VCaP (cell line): Measurements from ENCODE around the gene BCL2.

ENCODE experiments used
- H3K27ac ChIP-seq: fragments of 450-650 bp; 2 replicates; pipeline ENCODE4 v1.5.1; 2017
- TF ChIP-seq, protein P1 (sequence below): fragments of 450-650 bp; conservative IDR thresholded peaks from 2 replicates; pipeline ENCODE4 v1.5.1; 2017; ENCODE audit warnings: mild to moderate bottlenecking, moderate library complexity

The BCL2 gene

DNA sequence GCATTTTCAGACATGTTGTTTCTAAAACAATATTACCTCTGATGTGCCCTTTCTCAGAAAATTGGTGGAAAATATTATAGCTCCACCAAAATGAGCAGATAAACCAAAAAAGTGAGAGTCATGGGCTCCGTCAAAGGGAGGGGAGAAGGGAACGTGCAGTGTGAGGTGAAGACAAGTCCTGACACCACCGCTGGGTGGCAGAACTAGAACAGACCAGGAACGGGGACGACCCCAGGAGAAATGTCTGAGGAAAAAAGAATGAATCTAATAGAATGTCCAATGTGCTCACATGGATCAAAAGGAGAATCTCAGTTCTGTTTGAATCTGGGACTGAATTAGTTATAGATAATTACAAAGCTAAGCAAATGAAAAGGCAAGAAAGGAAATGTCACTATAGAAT is 22.6 kb upstream of the BCL2 start:
- H3K27ac ChIP-seq: no peak overlapping the region
- TF ChIP-seq, protein P1, sequence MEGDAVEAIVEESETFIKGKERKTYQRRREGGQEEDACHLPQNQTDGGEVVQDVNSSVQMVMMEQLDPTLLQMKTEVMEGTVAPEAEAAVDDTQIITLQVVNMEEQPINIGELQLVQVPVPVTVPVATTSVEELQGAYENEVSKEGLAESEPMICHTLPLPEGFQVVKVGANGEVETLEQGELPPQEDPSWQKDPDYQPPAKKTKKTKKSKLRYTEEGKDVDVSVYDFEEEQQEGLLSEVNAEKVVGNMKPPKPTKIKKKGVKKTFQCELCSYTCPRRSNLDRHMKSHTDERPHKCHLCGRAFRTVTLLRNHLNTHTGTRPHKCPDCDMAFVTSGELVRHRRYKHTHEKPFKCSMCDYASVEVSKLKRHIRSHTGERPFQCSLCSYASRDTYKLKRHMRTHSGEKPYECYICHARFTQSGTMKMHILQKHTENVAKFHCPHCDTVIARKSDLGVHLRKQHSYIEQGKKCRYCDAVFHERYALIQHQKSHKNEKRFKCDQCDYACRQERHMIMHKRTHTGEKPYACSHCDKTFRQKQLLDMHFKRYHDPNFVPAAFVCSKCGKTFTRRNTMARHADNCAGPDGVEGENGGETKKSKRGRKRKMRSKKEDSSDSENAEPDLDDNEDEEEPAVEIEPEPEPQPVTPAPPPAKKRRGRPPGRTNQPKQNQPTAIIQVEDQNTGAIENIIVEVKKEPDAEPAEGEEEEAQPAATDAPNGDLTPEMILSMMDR: peak; percentile 73

DNA sequence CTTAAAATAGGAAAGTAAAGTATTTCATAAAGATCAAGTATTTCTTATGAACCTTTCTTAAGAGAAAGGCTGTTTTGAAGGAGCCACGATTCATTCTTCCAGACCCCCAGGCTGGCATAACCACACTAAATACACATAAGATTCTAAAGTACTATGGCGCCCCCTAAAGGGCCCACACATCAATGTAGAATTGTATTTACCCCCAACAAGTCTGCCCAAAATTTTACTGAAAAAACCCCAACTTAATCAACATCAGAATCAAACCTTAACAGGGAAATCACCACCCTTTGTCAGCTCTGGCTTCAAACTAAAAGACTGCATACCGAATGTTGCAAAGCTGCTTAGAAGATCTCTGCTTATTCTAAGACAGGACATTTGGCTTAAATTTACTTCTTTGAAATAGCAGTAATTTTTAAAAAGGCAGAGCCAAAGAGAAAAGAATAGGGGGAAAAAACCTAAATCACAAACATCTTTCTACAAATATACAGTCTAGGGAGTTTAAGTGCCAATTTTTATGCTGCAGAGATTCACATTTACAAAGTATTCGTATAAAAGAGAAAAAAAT is 20.4 kb upstream of the BCL2 start:
- no peak overlapping the region for H3K27ac ChIP-seq
- TF ChIP-seq, protein P1: peak; percentile 52

DNA sequence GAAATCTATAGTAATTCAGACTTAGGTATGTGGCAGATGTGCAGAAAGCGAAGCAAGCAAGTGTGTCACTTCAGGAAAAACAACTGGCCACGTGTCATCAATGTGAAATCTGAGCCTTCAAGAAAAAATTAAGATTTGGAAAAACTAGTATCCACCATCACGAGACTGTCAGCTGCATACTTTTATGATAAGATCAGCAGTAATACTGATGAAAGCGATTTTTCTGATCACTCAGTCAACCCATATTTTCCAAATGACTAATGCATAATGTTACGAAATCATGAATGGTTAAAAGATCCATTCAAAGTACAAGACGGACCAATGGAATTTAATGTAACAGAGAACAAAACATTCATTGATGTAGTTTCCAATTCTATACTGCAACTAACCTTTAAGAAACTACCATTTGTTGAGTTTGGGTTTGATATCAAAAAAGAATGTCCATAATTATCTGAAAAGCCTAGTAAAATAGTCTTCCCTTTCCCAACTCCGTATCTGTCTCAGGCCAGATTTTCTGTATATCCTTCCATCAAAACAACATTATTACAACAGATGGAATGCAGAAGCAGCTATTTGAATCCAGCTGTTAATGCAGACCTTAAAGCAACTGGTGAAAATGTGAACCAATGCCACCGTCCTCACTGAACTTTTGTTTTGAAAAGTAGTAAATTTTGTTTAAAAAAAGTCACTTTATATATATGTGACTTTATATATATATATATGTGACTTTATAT is 17.0 kb upstream of the BCL2 start:
- TF ChIP-seq, protein P1: no peak
- no peak overlapping the region for H3K27ac ChIP-seq

DNA sequence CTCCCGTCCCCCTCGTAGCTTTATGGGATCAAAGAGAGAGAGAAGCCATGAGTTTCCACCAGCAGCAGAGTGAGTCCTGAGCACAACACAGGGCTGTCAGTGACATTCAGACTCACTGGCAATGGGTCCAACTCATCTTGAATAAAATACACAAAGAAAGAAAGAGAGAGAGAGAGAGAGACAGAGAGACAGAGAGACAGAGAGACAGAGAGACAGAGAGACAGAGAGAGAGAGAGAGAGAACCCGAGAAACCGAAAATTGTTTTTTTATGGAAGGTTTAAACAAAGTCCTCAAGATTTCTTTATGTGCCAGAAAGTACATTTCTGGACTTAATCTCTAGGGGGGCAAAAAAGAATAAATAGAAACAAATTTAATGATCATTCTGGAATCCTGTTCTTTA is 11.5 kb upstream of the BCL2 start:
- no peak overlapping the region for H3K27ac ChIP-seq
- TF ChIP-seq, protein P1: no peak

DNA sequence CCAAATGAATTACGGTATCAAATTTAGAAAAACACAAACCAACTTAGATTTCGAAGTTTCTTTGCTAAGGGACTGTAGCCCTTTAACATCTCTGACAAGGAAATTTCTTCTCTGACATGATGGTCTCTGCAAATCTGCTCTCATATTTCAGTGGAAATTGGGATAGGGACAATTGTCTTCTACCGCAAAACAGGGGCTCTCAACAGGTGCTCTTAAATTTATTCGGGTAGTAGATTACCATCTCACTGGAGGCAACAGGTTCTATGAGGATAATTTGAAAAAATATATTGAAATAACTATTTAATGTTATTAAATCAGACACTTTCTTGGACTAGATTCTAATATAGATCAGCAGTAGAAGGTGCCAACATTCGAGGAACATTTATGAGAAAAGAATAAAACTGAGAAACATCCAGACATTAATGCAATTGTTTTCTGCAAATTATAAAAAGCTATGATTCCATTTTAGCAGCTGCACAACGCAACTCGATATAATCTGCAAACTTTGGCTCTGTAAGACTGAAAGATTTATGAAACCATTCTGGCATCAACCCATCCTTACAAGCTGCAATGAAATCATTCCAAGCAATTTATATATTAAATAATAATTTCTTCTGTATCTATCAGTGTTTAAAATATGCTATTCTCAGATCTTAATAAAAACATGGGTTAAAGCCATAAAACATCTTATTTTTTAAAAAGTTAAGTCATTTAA is 10.0 kb upstream of the BCL2 start:
- TF ChIP-seq, protein P1: no peak
- H3K27ac ChIP-seq: no peak overlapping the region

DNA sequence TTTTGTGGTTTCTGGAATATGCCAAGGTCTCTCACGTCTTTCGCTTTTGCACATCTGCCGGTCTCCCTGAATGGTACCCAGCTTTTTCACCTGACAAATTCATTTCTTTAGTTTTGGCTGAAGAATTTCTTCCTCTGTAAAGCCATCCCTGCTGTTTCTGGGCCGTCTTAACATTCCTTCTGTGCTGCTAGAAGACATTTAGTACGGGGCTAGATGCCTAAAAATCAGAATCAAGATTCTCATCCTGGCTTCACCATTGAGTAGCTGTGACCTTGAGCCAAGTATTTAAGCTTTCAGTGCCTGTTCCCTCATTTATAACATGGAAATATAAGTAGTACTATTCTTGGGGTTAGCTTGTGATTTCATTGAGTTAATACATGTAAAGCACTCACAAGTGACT is 6.4 kb upstream of the BCL2 start:
- TF ChIP-seq, protein P1: no peak
- no peak overlapping the region for H3K27ac ChIP-seq

DNA sequence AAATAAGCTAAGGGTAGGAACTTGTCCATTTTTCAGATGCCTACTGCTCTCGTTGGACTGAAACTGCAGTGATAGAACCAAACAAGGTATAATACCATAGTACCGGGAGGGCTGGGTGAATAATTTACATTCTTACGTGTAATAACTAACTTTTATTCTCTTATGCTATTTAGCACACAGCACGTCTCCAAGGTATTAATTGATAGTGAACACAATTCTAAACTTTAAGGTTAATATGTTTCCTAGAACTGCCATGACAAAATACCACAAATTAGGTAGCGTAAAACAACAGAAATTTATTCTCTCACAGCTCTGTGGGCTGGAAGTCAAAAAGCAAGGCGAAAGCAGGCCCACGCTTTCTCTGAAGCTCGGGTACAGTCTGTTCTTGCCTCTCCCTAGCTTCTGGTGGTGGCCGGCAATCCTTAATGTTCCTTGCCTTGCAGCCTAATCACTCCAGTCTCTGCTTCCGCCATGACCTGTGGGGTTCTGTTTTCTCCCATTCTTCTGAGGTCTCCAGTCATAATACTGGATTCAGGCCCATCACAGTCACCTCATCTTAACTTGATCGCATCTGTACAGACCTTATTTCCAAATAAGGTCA is 5.6 kb upstream of the BCL2 start:
- TF ChIP-seq, protein P1: no peak

More for the DNA sequence above, 5.6 kb upstream of the BCL2 start:
- H3K27ac ChIP-seq: no peak overlapping the region
